Gastrocnemius medialis (tissue), 4 donors: Measurements from ENCODE around the gene WBP2NL.

Experiments used
- POLR2A ChIP-seq, 2 donors: fragments of 450-650 bp; IDR thresholded peaks; one replicate each; pipeline ENCODE4 v1.6.1; 2017; ENCODE audit warnings: antibody characterized with exemption in 2 of 2, mild to moderate bottlenecking in 2 of 2, moderate library complexity in 2 of 2
- TF ChIP-seq, protein P1 (sequence below), 5 experiments: fragments of 450-650 bp in 3 of 5; fragments of 200-600 bp in 2 of 5; sonication (generic) in 2 of 5; IDR thresholded peaks in 4 of 5; conservative IDR thresholded peaks in 1 of 5; 1 replicate in 4 of 5; 2 replicates in 1 of 5; pipeline ENCODE4 v1.5.1; 2016 to 2019; ENCODE audit warnings: antibody characterized with exemption in 5 of 5, mild to moderate bottlenecking in 3 of 5, moderate library complexity in 3 of 5

- TF ChIP-seq POLR2A (IDR thresholded peaks at IDR 0.05), result no peak
- TF ChIP-seq, protein P1, sequence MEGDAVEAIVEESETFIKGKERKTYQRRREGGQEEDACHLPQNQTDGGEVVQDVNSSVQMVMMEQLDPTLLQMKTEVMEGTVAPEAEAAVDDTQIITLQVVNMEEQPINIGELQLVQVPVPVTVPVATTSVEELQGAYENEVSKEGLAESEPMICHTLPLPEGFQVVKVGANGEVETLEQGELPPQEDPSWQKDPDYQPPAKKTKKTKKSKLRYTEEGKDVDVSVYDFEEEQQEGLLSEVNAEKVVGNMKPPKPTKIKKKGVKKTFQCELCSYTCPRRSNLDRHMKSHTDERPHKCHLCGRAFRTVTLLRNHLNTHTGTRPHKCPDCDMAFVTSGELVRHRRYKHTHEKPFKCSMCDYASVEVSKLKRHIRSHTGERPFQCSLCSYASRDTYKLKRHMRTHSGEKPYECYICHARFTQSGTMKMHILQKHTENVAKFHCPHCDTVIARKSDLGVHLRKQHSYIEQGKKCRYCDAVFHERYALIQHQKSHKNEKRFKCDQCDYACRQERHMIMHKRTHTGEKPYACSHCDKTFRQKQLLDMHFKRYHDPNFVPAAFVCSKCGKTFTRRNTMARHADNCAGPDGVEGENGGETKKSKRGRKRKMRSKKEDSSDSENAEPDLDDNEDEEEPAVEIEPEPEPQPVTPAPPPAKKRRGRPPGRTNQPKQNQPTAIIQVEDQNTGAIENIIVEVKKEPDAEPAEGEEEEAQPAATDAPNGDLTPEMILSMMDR (IDR thresholded peaks at IDR 0.05 in 4 of 5, conservative IDR thresholded peaks at IDR 0.05 in 1 of 5), result no peak
These were observed 2.5 kb downstream of the WBP2NL start for GRCh38 chr22:42001121-42001520.
